K562 (cell line): ENCODE data around the gene LAMTOR5. TPM values are rescaled to one million over a fixed set of nuclear protein-coding genes. Genes with fewer than 3 reads are reported as not detected.
A peak's percentile ranks its signal among the peaks of the same experiment; 100 is the strongest.

ENCODE experiments used
- ATF6 ChIP-seq: sonication (generic); formaldehyde crosslinking; IDR thresholded peaks from 2 replicates; pipeline ENCODE4 v1.4.0; 2020; ENCODE audit warnings: mild to moderate bottlenecking, missing genetic modification reagents
- CC2D1A ChIP-seq: fragments of 450-650 bp; IDR thresholded peaks from 2 replicates; pipeline ENCODE4 v1.6.1; 2017; ENCODE audit warnings: mild to moderate bottlenecking
- DLX4 ChIP-seq: fragments of 250-450 bp; sonication (Bioruptor Pico); IDR thresholded peaks from 2 replicates; pipeline ENCODE4 v1.6.1; 2021; ENCODE audit warnings: mild to moderate bottlenecking
- EP300 ChIP-seq: IDR thresholded peaks from 2 replicates; pipeline ENCODE4 v1.6.1; 2012; ENCODE audit warnings: low read length, improper control_type of control experiment
- FOS ChIP-seq: IDR thresholded peaks from 3 replicates; pipeline ENCODE4 v1.6.1; 2011; ENCODE audit not compliant: insufficient read length; ENCODE audit errors: extremely low read depth
- FOXA3 ChIP-seq, 2 experiments: fragments of 450-650 bp in 1 of 2; sonication (generic) in 1 of 2; formaldehyde crosslinking; IDR thresholded peaks in 1 of 2; conservative IDR thresholded peaks in 1 of 2; 2 replicates each; pipeline versions ENCODE4 v1.4.0 to v1.8.0; 2020 to 2022; ENCODE audit warnings: mild to moderate bottlenecking in 2 of 2, missing genetic modification reagents in 1 of 2
- GABPA ChIP-seq: fragments of 200-800 bp; sonication (Bioruptor generic); conservative IDR thresholded peaks from 2 replicates; pipeline ENCODE4 v1.6.1; 2016; ENCODE audit warnings: low read depth, missing genetic modification characterization, missing compliant biosample characterization
- HBP1 ChIP-seq: fragments of 450-650 bp; formaldehyde crosslinking; IDR thresholded peaks from 2 replicates; pipeline ENCODE4 v1.4.0; 2022; ENCODE audit warnings: missing genetic modification characterization
- HES1 ChIP-seq: fragments of 450-650 bp; IDR thresholded peaks from 2 replicates; pipeline ENCODE4 v1.6.1; 2016; ENCODE audit warnings: low read depth, mild to moderate bottlenecking, moderate library complexity
- MAFF ChIP-seq: IDR thresholded peaks from 2 replicates; pipeline ENCODE4 v1.6.1; 2012; ENCODE audit warnings: low read length, improper control_type of control experiment
- MAZ ChIP-seq, 2 experiments: fragments of 450-650 bp in 1 of 2; sonication (generic) in 1 of 2; formaldehyde crosslinking; IDR thresholded peaks in 1 of 2; conservative IDR thresholded peaks in 1 of 2; 2 replicates each; pipeline versions ENCODE4 v1.4.0 to v1.5.0; 2020; ENCODE audit warnings: mild to moderate bottlenecking in 1 of 2, missing genetic modification reagents in 1 of 2
- MEIS2 ChIP-seq: fragments of 450-650 bp; IDR thresholded peaks from 2 replicates; pipeline ENCODE4 v1.6.1; 2014; ENCODE audit warnings: mild to moderate bottlenecking; ENCODE audit not compliant: partially characterized antibody
- MTF1 ChIP-seq: fragments of 250-450 bp; sonication (Bioruptor Pico); IDR thresholded peaks from 2 replicates; pipeline ENCODE4 v1.9.0; 2021; ENCODE audit warnings: moderate library complexity, mild to moderate bottlenecking, inconsistent platforms, borderline replicate concordance
- SIX5 ChIP-seq, 2 experiments: IDR thresholded peaks; 2 replicates each; pipeline ENCODE4 v1.6.1; 2011; ENCODE audit warnings: low read length in 2 of 2, borderline replicate concordance in 1 of 2, low read depth in 1 of 2, mild to moderate bottlenecking in 1 of 2, moderate library complexity in 1 of 2; ENCODE audit not compliant: insufficient read depth in 1 of 2
- SREBF2 ChIP-seq: sonication (generic); formaldehyde crosslinking; IDR thresholded peaks from 2 replicates; pipeline ENCODE4 v1.4.0; 2020; ENCODE audit warnings: mild to moderate bottlenecking, missing genetic modification reagents
- ZBTB33 ChIP-seq: sonication (generic); formaldehyde crosslinking; IDR thresholded peaks from 2 replicates; pipeline ENCODE4 v1.8.1; 2023; ENCODE audit warnings: mild to moderate bottlenecking, missing genetic modification reagents
- ZNF282 ChIP-seq: sonication (generic); formaldehyde crosslinking; IDR thresholded peaks from 2 replicates; pipeline ENCODE4 v1.8.1; 2023; ENCODE audit warnings: missing genetic modification reagents
- polyA plus RNA-seq, 8 experiments: library from polyadenylated mRNA; depleted of rRNA in 4 of 8; stranded (reverse) in 5 of 8; unstranded in 3 of 8; fragments of >200 nt; fragmentation: Nextera tagmentation in 2 of 8; fragmentation: Illumina TruSeq in 1 of 8; extraction: Ambion mirVana in 2 of 8; extraction: Trizol in 1 of 8; gene quantifications; 2 replicates each; pipeline versions ENCODE4 v1.2.1 to v1.2.3, GENCODE V29; 2011 to 2014; ENCODE audit warnings: inconsistent platforms in 1 of 8, missing spikeins in 1 of 8
- total RNA-seq, 7 experiments: library from RNA; depleted of rRNA in 6 of 7; stranded (reverse); fragments of >200 nt in 6 of 7; fragmentation: Illumina TruSeq in 2 of 7; extraction: Trizol in 2 of 7; gene quantifications; 2 replicates each; pipeline versions ENCODE4 v1.2.1 to v1.2.3, GENCODE V29; 2011 to 2021; ENCODE audit warnings: low replicate concordance in 1 of 7

The LAMTOR5 gene
- total and polyA plus RNA-seq, 9 of the 15 experiments (the other 6 are each of a cell fraction or from before 2014, with no cell fraction given), result 118 to 712 (median 241) TPM

- TF ChIP-seq ZBTB33 (no peak), CC2D1A (peak; percentile 95; the same call in 1 of the 2 replicates), MTF1 (CRISPR knock-in tag) (no peak), FOS (peak; percentile 36), ZNF282 (CRISPR knock-in tag) (no peak), MEIS2 (peak; percentile 79), MAZ (CRISPR knock-in tag; conservative IDR thresholded peaks at IDR 0.05 in 1 of 2, IDR thresholded peaks at IDR 0.05 in 1 of 2) (peak in 1 of 2 experiments; percentile 49; a peak in 1 of 4 replicates), MAFF (peak; percentile 55; the same call in 1 of the 2 replicates), ATF6 (CRISPR knock-in tag) (no peak), HBP1 (no peak), EP300 (peak; percentile 31), FOXA3 (CRISPR knock-in tag; conservative IDR thresholded peaks at IDR 0.05 in 1 of 2, IDR thresholded peaks at IDR 0.05 in 1 of 2) (no peak), SREBF2 (CRISPR knock-in tag) (no peak), DLX4 (CRISPR knock-in tag) (no peak), GABPA (tag) (no peak), SIX5 (IDR thresholded peaks at IDR 0.05; ENCODE audit: borderline replicate concordance in 1 of 2, insufficient read depth in 1 of 2, low read depth in 1 of 2, low read length in 2 of 2) (no peak), HES1 (no peak)
Observed at GRCh38 chr1:110420874-110421793, 13.6 kb upstream of the LAMTOR5 start (continued).
